Cardiac fibroblast (primary cell): ENCODE data around the gene CDC42BPG.

Experiments used
- DNase-seq, 2 donors: peaks; one replicate each; pipeline versions ENCODE4 v3.0.0 to v3.0.0-alpha.2; 2010; ENCODE audit warnings: low read depth in 2 of 2
- H3K4me3 ChIP-seq, 2 donors: replicated peaks in 1 of 2; 1 replicate in 1 of 2; 2 replicates in 1 of 2; pipeline ENCODE4 v1.5.1; 2011; ENCODE audit warnings: low read depth in 2 of 2, low read length in 2 of 2, mild to moderate bottlenecking in 2 of 2, moderate library complexity in 1 of 2
- TF ChIP-seq, protein P1 (sequence below): IDR thresholded peaks from one replicate; pipeline ENCODE4 v1.5.1; 2011; ENCODE audit warnings: low read depth, mild to moderate bottlenecking, low read length, inconsistent platforms

The CDC42BPG gene

GRCh38 chr11:64858467-64859263, 14.2 kb upstream of the CDC42BPG start:
- H3K4me3 ChIP-seq, result no peak overlapping the region
- DNase-seq, result no peak

GRCh38 chr11:64857485-64857884, 13.0 kb upstream of the CDC42BPG start:
- no peak for DNase-seq
- TF ChIP-seq, protein P1, sequence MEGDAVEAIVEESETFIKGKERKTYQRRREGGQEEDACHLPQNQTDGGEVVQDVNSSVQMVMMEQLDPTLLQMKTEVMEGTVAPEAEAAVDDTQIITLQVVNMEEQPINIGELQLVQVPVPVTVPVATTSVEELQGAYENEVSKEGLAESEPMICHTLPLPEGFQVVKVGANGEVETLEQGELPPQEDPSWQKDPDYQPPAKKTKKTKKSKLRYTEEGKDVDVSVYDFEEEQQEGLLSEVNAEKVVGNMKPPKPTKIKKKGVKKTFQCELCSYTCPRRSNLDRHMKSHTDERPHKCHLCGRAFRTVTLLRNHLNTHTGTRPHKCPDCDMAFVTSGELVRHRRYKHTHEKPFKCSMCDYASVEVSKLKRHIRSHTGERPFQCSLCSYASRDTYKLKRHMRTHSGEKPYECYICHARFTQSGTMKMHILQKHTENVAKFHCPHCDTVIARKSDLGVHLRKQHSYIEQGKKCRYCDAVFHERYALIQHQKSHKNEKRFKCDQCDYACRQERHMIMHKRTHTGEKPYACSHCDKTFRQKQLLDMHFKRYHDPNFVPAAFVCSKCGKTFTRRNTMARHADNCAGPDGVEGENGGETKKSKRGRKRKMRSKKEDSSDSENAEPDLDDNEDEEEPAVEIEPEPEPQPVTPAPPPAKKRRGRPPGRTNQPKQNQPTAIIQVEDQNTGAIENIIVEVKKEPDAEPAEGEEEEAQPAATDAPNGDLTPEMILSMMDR, result no peak

More at GRCh38 chr11:64858467-64859263, 14.2 kb upstream of the CDC42BPG start:
- TF ChIP-seq, protein P1, result no peak

GRCh38 chr11:64856382-64857227, 12.2 kb upstream of the CDC42BPG start:
- no peak overlapping the region for H3K4me3 ChIP-seq
- peak; percentile 64 to 94 for DNase-seq
- TF ChIP-seq, protein P1, result peak; percentile 2

More at GRCh38 chr11:64857485-64857884, 13.0 kb upstream of the CDC42BPG start:
- no peak overlapping the region for H3K4me3 ChIP-seq

DNA sequence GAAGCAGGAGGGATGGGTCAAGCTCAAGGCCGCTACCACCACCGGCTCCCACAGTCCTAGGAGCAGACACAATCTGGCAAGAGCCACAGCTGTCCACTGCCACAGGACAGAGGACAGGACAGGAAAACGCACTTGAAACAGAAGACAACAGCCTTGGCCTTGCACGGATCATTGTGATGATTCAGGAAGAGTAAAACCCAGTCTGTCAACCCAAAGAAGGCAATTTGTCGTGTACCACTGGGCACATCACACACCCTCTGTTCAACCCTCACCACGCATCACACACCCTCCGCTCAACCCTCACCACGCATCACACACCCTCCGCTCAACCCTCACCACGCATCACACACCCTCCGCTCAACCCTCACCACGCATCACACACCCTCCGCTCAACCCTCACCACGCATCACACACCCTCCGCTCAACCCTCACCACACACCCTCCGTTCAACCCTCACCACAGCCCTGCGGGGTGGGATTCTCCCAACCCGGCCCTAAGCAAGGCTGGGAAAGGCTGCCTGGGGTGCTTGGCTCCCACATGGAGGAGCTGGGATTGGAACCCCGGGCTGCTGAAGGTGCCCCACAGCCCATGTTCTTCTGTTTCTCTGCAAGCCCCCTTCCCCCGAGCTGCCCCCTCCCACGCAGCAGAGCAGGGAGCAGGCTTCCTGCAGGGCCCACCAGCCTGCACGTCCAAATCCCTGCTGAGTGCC, 11.3 kb upstream of the CDC42BPG start:
- TF ChIP-seq, protein P1, result no peak
- H3K4me3 ChIP-seq, result no peak overlapping the region
- DNase-seq, result no peak

DNA sequence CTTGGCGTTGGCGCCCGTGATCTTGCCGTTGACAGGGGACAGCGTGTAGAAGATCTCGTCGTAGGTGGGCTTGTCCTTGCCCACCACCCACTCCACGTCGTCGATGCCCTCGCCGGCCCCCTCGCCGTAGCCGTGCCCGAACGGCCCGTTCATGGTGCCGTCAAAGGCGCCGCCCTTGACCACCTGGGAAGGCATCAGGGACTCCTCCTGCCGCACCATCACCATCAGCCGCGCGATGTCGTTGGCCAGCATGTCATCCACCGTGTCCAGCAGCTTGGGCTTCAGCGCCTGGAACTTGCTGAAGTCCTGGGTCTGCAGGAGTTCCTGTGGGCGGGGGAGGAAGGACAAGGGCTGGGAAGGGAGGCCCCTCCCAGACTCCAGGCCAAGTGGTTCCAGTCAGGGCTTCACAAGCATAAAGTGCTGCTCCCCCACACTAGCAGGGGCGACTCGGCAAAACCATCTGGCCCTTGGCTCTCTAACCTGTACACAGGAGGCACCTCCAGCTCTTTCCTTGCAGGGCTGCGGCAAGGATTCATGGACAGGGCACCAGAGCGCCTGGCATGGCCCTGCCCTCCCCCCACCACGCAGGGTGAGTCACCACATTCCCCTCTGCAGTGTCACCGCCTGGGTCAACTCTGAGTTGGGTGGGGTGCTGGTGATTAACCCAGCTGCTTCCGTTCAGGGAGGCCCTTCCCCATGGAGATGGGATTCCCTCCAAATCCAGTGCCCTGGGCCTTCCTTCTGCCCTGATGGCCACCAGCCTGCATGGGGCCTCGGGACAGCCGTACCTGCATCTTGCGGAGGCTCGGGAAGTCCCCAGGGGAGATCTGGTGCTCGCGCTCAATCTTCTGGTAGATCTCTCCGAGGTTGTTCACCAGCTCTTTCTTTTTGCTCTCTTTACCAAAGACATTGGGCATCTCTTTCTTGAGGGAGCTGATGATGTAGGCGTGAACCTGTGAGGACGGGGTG, 10.4 kb upstream of the CDC42BPG start:
- H3K4me3 ChIP-seq, result no peak overlapping the region
- DNase-seq, result peak; percentile 89 to 95
- TF ChIP-seq, protein P1, result no peak
